ENCODE measurements around the gene CCS.
"Not testable (repeated sequence)": the region's sequence is repeated elsewhere in the genome, so short reads cannot be mapped to it uniquely, and the experiment has no call there.

The CCS gene

DNA sequence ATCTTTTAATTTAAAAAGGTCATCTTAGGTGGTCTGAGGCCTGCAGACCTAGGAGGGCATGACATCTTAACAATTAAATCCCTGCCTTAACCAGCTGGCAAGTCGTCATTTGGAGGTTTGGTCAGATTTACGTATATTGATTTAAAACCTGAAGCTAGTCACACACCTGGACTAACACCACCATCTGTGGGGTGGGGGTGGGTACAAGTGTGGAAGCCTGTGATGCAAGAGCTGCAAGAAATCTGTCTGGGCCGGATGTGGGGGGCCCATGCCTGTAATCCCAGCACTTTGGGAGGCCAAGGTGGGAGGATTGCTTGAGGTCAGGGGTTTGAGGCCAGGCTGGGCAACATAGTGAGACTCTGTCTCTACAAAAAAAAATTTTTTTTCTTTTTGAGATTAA is 11.7 kb upstream of the CCS start:
- TF ChIP-seq, protein P1, sequence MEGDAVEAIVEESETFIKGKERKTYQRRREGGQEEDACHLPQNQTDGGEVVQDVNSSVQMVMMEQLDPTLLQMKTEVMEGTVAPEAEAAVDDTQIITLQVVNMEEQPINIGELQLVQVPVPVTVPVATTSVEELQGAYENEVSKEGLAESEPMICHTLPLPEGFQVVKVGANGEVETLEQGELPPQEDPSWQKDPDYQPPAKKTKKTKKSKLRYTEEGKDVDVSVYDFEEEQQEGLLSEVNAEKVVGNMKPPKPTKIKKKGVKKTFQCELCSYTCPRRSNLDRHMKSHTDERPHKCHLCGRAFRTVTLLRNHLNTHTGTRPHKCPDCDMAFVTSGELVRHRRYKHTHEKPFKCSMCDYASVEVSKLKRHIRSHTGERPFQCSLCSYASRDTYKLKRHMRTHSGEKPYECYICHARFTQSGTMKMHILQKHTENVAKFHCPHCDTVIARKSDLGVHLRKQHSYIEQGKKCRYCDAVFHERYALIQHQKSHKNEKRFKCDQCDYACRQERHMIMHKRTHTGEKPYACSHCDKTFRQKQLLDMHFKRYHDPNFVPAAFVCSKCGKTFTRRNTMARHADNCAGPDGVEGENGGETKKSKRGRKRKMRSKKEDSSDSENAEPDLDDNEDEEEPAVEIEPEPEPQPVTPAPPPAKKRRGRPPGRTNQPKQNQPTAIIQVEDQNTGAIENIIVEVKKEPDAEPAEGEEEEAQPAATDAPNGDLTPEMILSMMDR (conservative IDR thresholded peaks at IDR 0.05; ENCODE audit: low read length), result no peak
- no peak for DNase-seq (ENCODE audit: low read depth)
- no peak overlapping the region for H3K4me3 ChIP-seq (ENCODE audit: low read length)

DNA sequence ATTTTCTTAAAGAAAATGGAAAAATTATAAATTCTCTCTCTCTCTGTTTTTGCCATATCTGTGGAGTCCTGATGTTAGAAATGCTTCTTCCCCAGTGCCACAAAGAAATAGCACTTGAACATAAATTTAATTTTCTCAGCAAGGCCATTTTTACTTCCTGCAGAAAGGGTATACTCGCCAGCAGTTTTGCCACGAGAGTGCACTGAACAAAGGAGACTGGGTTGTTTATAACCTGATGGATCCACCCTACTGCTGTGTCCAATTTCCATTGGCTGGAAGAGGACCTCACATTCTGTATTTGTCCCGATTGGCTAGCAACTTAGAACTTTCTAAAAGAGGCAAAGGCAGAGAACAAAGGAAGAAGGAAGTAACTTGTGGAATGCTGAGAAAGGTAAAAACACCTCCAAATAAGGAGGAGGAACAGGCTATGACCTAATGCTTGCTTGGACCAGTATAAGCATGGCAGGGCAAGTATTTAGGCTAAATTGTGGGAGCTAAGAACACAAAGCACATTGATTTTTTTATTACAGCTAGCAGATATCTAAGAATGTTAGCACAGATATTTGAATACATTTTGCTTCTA is 10.3 kb upstream of the CCS start:
- not testable (repeated sequence) for H3K4me3 ChIP-seq (ENCODE audit: low read length); DNase-seq (ENCODE audit: low read depth)

DNA sequence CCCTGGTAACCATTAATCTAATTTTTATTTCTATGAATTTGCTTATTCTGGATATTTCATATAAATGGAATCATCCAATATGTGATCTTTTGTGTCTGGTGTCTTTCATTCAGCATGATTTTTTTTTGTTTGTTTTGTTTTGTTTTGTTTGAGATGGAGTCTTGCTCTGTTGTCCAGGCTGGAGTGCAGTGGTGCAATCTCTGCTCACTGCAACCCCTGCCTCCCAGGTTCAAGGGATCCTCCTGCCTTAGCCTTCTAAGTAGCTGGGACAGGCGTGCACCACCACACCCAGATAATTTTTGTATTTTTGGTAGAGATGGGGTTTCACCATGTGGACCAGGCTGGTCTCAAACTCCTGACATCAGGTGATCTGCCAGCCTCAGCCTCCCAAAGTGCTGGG is 7.5 kb upstream of the CCS start:
- not testable (repeated sequence) for H3K4me3 ChIP-seq (ENCODE audit: low read length); DNase-seq (ENCODE audit: low read depth)

DNA sequence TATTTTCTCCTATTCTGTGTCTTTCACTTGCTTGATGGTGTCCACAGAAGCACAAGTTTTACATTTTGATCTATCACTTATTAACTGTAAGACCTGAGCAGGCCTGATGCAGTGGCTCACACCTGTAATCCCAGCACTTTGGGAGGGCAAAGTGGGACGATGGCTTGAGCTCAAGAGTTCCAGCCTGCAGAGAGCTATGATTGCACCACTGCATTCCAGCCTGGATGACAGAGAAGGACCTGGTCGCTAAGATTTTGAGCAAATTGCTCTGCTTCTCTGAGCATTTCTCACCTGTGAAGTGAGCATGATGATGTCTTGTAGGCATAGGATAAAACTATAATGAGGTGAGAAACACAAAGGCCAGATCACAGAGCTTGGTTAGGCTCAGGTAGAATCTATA is 6.8 kb upstream of the CCS start:
- H3K4me3 ChIP-seq (ENCODE audit: low read length), result no peak overlapping the region
- TF ChIP-seq, protein P1 (conservative IDR thresholded peaks at IDR 0.05; ENCODE audit: low read length), result no peak
- no peak for DNase-seq (ENCODE audit: low read depth)

DNA sequence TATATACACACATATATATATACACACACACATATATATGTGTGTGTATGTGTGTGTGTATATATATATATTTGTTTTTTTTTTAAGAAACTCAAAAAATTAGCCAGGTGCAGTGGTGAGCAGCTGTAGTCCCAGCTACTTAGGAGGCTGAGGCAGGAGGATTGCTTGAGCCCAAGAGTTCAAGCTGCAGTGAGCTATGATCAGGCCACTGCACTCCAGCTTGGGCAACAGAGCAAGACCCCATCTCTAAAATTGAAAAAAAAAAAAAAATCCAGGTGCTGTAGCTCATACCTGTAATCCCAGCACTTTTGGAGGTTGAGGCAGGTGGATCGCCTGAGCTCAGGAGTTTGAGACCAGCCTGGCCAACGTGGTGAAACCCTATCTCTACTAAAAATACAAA is 3.7 kb upstream of the CCS start:
- not testable (repeated sequence) for DNase-seq (ENCODE audit: low read depth); H3K4me3 ChIP-seq (ENCODE audit: low read length)

DNA sequence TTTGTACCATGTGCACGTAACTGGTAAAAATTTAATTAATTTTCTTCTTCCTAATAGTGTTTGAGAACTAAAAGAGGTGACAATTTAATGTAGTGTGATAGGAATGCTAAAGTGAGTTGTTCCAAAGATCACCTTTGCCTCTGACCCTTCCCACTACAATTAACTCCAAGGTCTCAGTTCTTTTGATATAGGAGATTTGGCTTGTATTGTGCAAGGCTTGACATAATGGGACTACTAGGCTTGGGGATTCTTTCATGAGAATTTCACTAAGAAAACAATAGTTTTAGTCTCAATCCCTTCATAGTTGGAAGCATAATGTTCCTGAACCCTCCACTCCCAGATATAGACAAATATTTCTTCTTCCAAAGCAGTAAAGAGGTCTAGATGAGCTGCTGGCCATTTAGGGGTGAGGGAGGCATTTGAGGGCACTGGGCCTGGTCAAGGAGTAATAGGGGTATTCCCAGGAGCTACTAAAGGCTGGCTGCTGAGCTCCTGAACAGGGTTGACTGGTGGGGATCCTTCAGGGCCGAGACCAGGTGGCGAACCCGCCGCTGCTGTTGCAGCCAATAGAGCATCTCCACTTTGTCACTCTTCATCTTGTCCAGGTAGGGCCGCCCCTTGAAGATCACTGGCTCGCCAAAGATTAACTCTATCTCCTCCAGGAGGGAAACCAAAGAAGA is 2.8 kb upstream of the CCS start:
- H3K4me3 ChIP-seq (ENCODE audit: low read length), result no peak overlapping the region
- DNase-seq (ENCODE audit: low read depth), result no peak
- TF ChIP-seq, protein P1 (conservative IDR thresholded peaks at IDR 0.05; ENCODE audit: low read length), result no peak

DNA sequence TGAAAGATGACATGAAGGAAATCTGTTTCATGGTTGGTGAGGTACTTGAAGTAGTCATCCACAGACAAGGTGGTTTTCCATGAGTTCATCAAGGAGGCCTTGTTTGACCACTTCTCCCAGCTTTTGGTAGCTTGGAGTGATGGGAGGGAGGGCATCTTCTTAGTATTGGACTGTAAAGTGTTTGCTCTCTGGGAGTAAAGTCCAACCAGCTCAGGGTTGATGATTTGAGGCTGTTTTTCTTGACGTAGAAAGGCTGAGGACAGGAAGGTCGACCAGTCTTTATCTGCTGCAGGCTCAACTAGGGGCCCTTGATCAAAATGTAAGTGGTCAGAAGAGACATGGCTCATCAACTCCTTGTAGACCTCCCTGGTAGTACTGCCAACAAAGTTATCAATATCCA is 1.8 kb upstream of the CCS start:
- TF ChIP-seq, protein P1 (conservative IDR thresholded peaks at IDR 0.05; ENCODE audit: low read length), result no peak
- no peak overlapping the region for H3K4me3 ChIP-seq (ENCODE audit: low read length)

DNA sequence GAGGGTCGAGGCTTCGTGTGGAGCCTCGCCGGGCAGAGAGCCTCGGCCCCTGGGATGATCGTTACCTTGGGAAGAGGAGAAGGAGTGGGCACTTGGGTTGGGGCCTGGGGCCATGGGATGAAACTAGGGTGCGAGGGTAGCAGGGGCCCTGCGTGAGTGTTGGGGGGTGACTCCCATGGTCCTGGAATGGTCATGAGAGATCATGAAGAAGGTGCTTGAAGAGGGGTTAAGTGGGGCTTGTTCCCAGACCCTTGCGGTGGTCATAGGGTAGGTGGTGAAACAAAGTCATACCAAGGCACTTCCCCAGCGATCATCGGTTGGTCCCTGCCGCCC is 284 bp downstream of the CCS start:
- TF ChIP-seq, protein P1 (conservative IDR thresholded peaks at IDR 0.05; ENCODE audit: low read length), result no peak
- DNase-seq (ENCODE audit: low read depth), result no peak
- H3K4me3 ChIP-seq (ENCODE audit: low read length), result peak overlapping the region; percentile 90

More for the DNA sequence above, 1.8 kb upstream of the CCS start:
- DNase-seq (ENCODE audit: low read depth), result no peak

DNA sequence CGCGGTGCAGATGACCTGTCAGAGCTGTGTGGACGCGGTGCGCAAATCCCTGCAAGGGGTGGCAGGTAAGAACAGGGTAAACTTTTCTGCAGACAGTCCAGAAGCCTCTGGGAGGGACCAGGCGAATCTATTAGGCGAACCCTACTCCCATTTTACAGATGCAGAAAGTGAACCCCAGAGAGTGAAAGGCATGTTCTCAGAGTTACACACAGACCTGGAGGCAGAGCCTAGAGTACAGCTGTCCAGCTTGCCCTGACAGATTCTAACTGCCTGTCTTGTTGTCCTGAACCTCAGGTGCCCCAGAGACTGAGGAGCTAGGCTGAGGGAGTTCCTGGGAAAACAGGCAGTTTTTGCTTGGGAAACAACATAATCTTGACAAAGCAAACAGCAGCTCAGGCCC is 665 bp downstream of the CCS start:
- H3K4me3 ChIP-seq (ENCODE audit: low read length), result peak overlapping the region; percentile 90
- TF ChIP-seq, protein P1 (conservative IDR thresholded peaks at IDR 0.05; ENCODE audit: low read length), result no peak
- DNase-seq (ENCODE audit: low read depth), result no peak

All from AG10803 (cell line).